DMS153 (cell line): ENCODE measurements around the gene CSF1R.

Experiments
- DNase-seq: peaks from one replicate; lab custom pipeline; 2025; lab: John Stamatoyannopoulos, UW

Gene CSF1R

GRCh38 chr5:150069672-150070627 is 16.4 kb downstream of the CSF1R start:
- no peak for DNase-seq

- no peak for DNase-seq
Observed at GRCh38 chr5:150068961-150069645, 17.3 kb downstream of the CSF1R start.

GRCh38 chr5:150068472-150068871 is 17.9 kb downstream of the CSF1R start:
- DNase-seq = no peak

DNA sequence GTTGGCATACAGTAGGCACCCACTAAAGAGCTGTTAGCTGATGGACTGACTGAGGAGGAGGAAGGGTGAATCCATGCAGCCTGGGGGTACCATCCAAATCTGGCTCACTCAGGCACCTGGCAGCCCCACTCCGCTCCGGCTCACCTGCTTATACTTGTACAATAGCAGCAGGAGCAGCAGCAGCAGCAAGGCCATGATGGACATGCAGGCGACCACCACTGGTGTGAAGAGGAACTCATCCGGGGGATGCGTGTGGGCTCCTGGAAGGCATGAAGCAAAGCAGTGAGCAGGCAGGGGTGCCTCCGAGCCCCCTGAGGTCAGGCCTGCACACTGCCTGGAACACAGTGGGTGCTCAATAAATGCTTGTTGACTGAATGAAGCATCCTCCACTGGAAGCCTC is 18.3 kb downstream of the CSF1R start:
- no peak for DNase-seq

DNA sequence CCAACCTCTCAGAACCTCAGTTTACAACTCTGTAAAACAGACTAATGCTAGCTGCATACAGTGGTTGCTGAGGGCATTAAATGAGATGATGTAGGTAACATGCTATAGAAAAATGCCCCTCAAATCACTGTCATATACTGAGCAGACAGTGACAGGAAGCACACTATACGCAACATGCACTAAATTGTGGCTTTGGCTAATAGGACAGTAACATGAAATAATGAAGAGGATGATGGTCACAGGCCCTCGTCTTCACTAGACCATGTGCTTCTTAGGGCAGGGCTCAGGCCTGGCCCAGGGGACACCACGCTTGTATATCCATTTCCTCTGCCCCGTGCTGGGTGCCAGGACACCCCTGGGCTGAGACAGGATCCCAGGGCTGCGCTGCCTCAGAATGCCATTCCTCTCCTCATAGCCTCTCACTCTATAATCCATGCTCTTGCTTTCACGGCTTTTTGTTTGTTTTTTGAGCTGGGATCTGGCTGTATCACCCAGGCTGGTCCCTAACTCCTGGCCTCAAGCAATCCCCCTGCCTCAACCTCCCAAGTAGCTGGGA is 18.9 kb downstream of the CSF1R start:
- DNase-seq = no peak

DNA sequence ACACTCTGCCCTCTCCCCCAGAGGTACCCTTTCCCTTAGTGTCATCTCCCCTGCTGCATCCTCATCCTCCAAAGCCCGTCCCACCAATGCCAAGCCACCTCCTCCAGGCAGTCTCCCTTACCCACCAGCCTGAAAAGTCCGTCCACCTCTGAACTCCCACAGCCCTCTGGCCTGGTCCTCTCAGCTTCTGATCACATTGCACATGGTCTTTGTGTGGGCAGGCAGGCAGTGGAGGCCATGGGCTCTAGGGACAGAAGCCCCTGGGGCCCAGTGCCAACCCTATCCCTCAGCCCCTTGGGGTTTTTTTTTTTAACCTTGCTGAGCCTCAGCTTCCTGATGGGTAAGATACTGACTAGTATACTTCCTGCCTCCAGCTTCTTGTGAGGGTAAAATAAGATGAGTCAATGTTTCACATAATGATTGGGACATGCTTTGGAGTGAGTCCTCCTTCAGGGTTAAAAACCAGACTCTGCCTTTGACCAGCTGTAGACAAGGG is 19.4 kb downstream of the CSF1R start:
- no peak for DNase-seq

DNA sequence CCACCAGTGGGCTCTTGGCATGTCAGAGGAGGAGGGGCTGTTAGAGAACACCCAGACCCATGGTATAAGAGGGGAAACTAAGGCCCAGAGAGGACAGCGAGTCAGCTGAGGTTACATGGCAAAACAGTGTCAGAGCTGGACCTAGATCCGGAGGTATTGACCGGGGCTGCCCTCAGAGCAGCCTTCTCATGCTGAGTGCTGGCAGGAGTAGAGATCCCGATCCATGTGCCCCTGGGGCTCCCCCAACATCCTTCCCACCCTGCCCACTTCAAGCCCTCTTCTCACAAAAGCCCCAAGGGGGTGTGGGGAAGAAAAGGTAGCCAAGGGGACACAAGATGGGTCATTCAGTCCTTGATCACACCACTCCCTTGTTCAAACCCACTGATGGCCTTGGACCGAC is 19.9 kb downstream of the CSF1R start:
- DNase-seq = no peak

GRCh38 chr5:150065886-150066285 is 20.5 kb downstream of the CSF1R start:
- DNase-seq = no peak

- DNase-seq = no peak
Observed at GRCh38 chr5:150065346-150065745, 21.0 kb downstream of the CSF1R start.

DNA sequence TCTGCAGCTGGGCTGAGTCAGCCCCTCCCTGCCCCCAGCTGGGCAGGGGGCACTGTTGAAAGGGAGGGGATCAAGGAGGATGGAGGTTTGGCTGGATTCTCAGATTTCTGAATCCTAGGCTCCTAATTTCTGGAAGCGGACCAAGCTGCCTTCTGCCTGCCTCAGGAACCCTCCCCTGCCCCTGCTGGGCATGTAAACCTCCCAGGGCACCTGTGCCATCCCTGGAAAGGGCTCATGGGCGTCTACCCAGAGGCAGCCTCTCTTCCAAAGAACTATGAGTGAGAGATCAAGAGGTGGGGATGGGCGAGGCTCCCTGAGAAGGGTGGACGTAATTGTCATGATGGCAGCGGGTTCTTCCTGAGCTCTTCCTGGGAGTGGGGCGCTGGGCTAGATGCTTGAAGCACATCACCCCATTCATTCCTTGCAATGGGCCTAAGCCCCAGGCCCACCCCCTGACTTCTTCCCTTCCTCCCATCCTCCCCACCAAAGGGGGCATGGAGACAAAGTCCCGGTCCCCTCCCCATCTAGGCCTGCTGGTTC is 21.6 kb downstream of the CSF1R start:
- DNase-seq = no peak

DNA sequence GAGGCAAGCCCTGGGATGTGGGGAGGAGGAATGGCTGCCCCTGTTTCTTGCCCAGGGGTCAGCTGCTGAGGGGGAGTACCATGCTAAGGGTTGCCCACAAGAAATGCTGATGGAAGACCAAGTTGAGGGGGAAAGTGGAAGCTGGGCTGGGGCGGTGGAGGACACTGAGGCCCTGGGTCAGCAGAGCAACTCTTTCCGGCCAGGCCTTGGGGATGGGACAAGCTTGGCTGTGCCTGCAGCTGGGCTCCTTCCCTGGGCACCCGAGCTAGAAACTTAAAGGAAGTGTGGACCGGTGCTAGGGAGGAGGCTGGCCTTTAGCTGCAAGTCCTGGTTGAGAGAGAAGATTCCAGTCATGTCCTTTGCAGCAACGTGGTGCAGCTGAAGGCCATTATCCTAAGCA is 22.7 kb downstream of the CSF1R start:
- no peak for DNase-seq

- no peak for DNase-seq
Observed at GRCh38 chr5:150062216-150062922, 24.0 kb downstream of the CSF1R start.

DNA sequence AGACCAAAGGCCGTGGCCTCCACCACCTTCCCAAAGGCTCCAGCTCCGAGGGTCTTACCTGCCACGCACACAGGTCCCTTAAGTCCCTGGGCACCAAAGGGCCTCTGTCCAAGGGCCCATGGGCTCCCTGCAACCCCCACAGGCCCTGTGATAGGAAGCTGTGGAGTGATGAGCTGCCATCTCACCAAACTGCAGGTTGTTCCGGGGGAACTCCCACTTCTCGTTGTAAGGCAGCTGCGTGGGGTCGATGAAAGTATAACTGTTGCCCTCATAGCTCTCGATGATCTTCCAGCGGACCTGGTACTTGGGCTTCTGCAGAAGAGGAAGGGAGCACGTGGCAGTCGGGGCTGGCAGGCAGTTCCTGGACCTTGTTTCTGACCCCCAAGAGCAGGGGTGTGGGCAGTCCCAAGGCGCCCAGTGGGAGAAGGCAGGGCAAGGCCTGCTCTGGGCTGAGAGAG is 24.8 kb downstream of the CSF1R start:
- DNase-seq = no peak

DNA sequence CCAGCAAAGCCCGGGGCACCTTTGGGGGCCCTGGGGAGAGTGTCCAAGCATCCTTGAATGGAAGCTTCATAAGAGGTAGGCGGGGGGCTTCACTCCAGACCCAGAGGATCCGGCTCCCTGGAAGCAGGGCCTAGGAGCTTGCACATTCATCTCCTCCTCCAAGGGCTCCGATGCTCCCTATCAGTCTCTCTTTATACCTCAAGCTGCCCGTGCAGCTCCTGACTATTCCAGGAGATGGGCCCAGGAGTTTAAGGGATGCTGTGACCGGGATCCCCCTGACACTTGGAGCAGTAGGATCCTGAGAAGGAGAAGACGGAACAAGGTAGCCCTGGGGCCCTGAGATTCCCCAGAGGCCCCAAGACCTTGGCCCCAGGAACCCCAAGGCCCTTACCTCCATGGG is 25.9 kb downstream of the CSF1R start:
- no peak for DNase-seq

DNA sequence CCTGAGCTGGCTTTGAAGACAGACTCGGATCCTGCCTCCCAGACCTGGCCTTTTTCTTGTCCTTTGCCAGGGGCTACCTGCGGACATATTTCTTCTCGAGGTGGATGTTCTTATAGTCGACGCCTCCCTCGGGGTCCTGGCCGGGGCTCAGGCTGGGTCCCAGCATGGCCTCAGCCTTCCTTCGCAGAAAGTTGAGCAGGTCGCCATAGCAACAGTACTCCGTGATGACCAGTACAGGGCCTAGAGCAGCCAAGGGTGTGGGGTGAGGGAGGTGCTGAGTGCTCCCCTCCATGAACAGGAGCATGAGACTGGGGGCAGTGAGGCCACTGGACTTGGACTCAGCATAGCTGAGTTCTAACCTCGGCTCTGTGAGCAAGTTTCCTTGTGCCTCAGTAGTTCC is 26.7 kb downstream of the CSF1R start:
- DNase-seq = no peak

DNA sequence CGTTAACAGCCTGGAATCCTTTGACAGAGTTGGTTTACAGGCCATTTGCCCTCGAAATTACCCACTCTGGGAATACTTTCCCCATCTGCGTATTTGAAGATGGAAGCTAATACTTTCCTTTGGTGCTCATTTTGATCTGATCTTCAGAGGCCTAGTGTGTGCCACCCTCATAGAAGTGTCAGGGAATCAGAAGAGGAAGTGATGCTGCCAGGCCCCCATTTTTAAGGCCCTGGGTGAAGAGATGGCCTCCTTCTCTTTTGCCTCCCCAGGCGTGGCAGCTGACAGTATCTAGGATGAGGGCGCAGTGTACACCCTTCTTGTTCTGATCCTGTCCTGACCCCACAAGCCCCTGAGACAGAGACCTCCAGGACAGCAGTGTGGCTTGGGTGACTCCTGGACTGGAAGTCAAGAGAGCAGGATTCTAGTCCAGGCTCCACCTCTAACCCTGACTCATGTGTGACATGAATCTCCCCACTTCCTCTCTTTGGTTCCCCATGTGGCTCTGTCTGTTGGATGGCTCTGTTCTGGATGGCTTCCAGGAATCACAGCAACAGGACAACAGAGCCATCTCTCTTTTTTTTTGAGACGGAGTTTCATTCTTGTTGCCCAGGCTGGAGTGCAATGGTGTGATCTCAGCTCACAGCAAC is 27.8 kb downstream of the CSF1R start:
- no peak for DNase-seq

DNA sequence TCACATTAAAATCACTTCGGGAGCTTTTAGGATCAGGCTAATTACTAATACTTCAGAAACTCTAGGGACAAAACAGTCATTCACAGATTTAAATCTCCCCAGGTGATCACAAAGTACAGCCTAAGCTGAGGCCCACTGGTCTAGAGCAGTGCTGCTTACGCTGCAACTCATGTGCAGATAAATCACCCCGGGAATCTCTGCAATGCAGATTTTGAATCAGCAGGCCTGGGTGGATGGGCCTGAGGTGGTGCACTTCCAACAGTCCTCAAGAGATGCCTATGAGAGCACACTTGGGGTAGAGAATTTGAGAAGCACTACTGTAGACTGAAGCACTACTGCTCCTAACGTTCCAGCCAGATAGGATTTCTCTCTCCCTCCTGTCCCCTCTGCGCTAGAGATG is 28.4 kb downstream of the CSF1R start:
- DNase-seq = no peak

GRCh38 chr5:150057511-150057910 is 28.8 kb downstream of the CSF1R start:
- no peak for DNase-seq

DNA sequence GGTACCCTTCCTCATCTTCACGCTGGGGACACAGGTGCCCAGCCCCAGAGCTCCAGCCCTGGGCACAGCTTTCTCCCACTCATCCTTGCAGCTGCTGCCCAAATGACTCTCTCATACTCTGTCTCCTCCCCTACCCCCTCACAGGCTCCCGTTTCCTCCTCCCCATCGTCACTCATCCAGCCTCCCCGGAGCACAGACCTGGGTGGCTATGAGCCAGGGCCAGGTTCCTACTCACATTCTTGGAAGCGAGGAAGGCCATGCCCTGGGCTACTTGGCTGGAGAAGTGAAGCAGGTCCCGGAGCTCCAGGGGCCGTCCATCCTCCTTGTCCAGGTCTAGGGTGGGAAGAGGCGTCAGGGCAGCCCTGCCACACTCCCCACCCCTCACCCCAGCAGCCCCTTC is 29.3 kb downstream of the CSF1R start:
- no peak for DNase-seq

- no peak for DNase-seq
Observed at GRCh38 chr5:150056075-150056443, 30.3 kb downstream of the CSF1R start.

GRCh38 chr5:150055326-150056074 is 30.9 kb downstream of the CSF1R start:
- DNase-seq = no peak
